ENCODE data around the gene BNC1. TPM values are rescaled to one million over a fixed set of nuclear protein-coding genes. Genes with fewer than 3 reads are reported as not detected.

BNC1 gene
- total RNA-seq, 1 donor from 2014 or later = 13.7 TPM

DNA sequence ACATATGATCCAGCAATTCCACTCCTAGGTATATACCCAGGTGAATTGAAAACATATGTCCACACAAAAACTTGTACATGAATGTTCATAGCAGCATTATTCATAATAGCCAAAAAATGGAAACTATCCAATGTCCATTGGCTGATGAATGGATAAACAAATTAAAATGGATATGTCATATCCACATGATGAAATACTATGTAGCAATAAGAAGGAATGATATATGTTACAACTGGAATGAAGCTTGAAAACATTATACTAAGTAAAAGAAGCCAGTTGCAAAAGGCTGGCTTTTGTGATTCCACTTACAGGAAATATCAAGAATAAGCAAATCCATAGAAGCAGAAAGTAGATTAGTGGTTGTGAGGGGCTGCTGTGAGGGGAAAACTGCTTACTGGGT is 33.7 kb downstream of the BNC1 start:
- no peak overlapping the region for H3K4me3 Mint-ChIP-seq (ENCODE audit: unreplicated experiment)
- no peaks in the 10 kb centered on the region for H3K79me2 ChIP-seq (ENCODE audit: insufficient read depth, low read length)
- H3K9me3 Mint-ChIP-seq (ENCODE audit: unreplicated experiment) = peaks cover 5% of the 10 kb centered on the region
- FAIRE-seq = no peak
- peaks cover 5% of the 10 kb centered on the region for H3K4me1 Mint-ChIP-seq (ENCODE audit: low read depth, unreplicated experiment)
- H3K4me3 ChIP-seq (ENCODE audit: insufficient read depth, low read depth, low read length) = no peak overlapping the region
- no peaks in the 10 kb centered on the region for H3K4me1 ChIP-seq (ENCODE audit: insufficient read depth, low read length)
- no peak overlapping the region for H3K9ac ChIP-seq (ENCODE audit: low read length)
- H2AFZ ChIP-seq (ENCODE audit: low read depth, low read length) = no peak overlapping the region
- H3K27ac ChIP-seq (ENCODE audit: low read depth, low read length) = no peak overlapping the region
- H3K27ac Mint-ChIP-seq (ENCODE audit: unreplicated experiment) = no peak overlapping the region
- no peaks in the 10 kb centered on the region for H3K9me3 ChIP-seq (ENCODE audit: insufficient read depth, low read depth, low read length)
- H3K27me3 ChIP-seq (ENCODE audit: insufficient read depth, low read length) = peaks cover 8% of the 10 kb centered on the region
- no peaks in the 10 kb centered on the region for H4K20me1 ChIP-seq (ENCODE audit: insufficient read depth, low read length)
- H3K27me3 Mint-ChIP-seq (ENCODE audit: low read depth, unreplicated experiment) = peaks cover 32% of the 10 kb centered on the region
- no peak for DNase-seq (ENCODE audit: low read depth)
- H3K4me2 ChIP-seq (ENCODE audit: low read length) = no peak overlapping the region
- H3K36me3 Mint-ChIP-seq (ENCODE audit: low read depth, unreplicated experiment) = peaks cover 2% of the 10 kb centered on the region
- H3K36me3 ChIP-seq (ENCODE audit: insufficient read depth, low read length) = no peaks in the 10 kb centered on the region
- TF ChIP-seq CTCF (IDR thresholded peaks at IDR 0.05; ENCODE audit: insufficient read depth, low read depth, low read length) (no peak), EZH2 (IDR thresholded peaks at IDR 0.05; ENCODE audit: insufficient read depth, low read length) (no peak)

DNA sequence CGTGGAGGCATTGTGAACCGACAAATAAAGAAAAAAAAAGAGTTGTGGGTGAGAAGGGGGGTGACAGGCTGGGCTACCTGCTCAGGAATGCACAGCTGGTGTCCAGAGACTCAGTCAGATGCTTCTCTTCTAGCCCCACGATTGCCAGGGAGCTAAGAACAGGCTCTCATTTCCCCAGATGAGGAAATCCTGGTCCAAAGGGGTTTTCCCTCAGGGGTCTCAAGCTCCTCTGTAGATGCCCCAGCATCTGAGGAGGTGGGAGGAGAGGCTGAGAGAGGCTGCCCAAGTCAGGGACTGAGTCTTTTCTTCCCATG is 35.5 kb downstream of the BNC1 start:
- Mint-ChIP-seq H3K36me3 (ENCODE audit: low read depth, unreplicated experiment) (no peaks in the 10 kb centered on the region), H3K9me3 (ENCODE audit: unreplicated experiment) (peaks cover 5% of the 10 kb centered on the region), H3K4me1 (ENCODE audit: low read depth, unreplicated experiment) (peaks cover 5% of the 10 kb centered on the region), H3K4me3 (ENCODE audit: unreplicated experiment) (no peak overlapping the region), H3K27ac (ENCODE audit: unreplicated experiment) (no peak overlapping the region), H3K27me3 (ENCODE audit: low read depth, unreplicated experiment) (peaks cover 31% of the 10 kb centered on the region)
- H3K79me2 ChIP-seq (ENCODE audit: insufficient read depth, low read length) = no peaks in the 10 kb centered on the region
- H3K4me3 ChIP-seq (ENCODE audit: insufficient read depth, low read depth, low read length) = no peak overlapping the region
- H4K20me1 ChIP-seq (ENCODE audit: insufficient read depth, low read length) = no peaks in the 10 kb centered on the region
- H3K27me3 ChIP-seq (ENCODE audit: insufficient read depth, low read length) = peaks cover 8% of the 10 kb centered on the region
- no peak overlapping the region for H3K9ac ChIP-seq (ENCODE audit: low read length)
- no peaks in the 10 kb centered on the region for H3K36me3 ChIP-seq (ENCODE audit: insufficient read depth, low read length)
- H3K9me3 ChIP-seq (ENCODE audit: insufficient read depth, low read depth, low read length) = no peaks in the 10 kb centered on the region
- TF ChIP-seq CTCF (IDR thresholded peaks at IDR 0.05; ENCODE audit: insufficient read depth, low read depth, low read length) (no peak), EZH2 (IDR thresholded peaks at IDR 0.05; ENCODE audit: insufficient read depth, low read length) (no peak)
- no peaks in the 10 kb centered on the region for H3K4me1 ChIP-seq (ENCODE audit: insufficient read depth, low read length)
- no peak overlapping the region for H2AFZ ChIP-seq (ENCODE audit: low read depth, low read length)
- no peak overlapping the region for H3K27ac ChIP-seq (ENCODE audit: low read depth, low read length)
- no peak for FAIRE-seq
- H3K4me2 ChIP-seq (ENCODE audit: low read length) = no peak overlapping the region
- no peak for DNase-seq (ENCODE audit: low read depth)

GRCh38 chr15:83248151-83249029 is 36.1 kb downstream of the BNC1 start:
- Mint-ChIP-seq H3K9me3 (ENCODE audit: unreplicated experiment) (peaks cover 5% of the 10 kb centered on the region), H3K4me3 (ENCODE audit: unreplicated experiment) (no peak overlapping the region), H3K4me1 (ENCODE audit: low read depth, unreplicated experiment) (peaks cover 5% of the 10 kb centered on the region), H3K27ac (ENCODE audit: unreplicated experiment) (no peak overlapping the region), H3K27me3 (ENCODE audit: low read depth, unreplicated experiment) (peaks cover 31% of the 10 kb centered on the region), H3K36me3 (ENCODE audit: low read depth, unreplicated experiment) (no peaks in the 10 kb centered on the region)
- H3K9ac ChIP-seq (ENCODE audit: low read length) = no peak overlapping the region
- H3K9me3 ChIP-seq (ENCODE audit: insufficient read depth, low read depth, low read length) = no peaks in the 10 kb centered on the region
- no peak overlapping the region for H3K27ac ChIP-seq (ENCODE audit: low read depth, low read length)
- H3K27me3 ChIP-seq (ENCODE audit: insufficient read depth, low read length) = peaks cover 8% of the 10 kb centered on the region
- no peaks in the 10 kb centered on the region for H4K20me1 ChIP-seq (ENCODE audit: insufficient read depth, low read length)
- H3K4me1 ChIP-seq (ENCODE audit: insufficient read depth, low read length) = no peaks in the 10 kb centered on the region
- H2AFZ ChIP-seq (ENCODE audit: low read depth, low read length) = no peak overlapping the region
- no peaks in the 10 kb centered on the region for H3K79me2 ChIP-seq (ENCODE audit: insufficient read depth, low read length)
- H3K36me3 ChIP-seq (ENCODE audit: insufficient read depth, low read length) = no peaks in the 10 kb centered on the region
- FAIRE-seq = peak; percentile 39
- H3K4me2 ChIP-seq (ENCODE audit: low read length) = peak overlapping the region; percentile 24
- TF ChIP-seq CTCF (IDR thresholded peaks at IDR 0.05; ENCODE audit: insufficient read depth, low read depth, low read length) (peak; percentile 96), EZH2 (IDR thresholded peaks at IDR 0.05; ENCODE audit: insufficient read depth, low read length) (no peak)
- no peak overlapping the region for H3K4me3 ChIP-seq (ENCODE audit: insufficient read depth, low read depth, low read length)
- peak; percentile 38 for DNase-seq (ENCODE audit: low read depth)

Measured in astrocyte (in vitro differentiated cells and primary cell).